H1 (cell line): ENCODE data around the gene RFX2. TPM values are rescaled to one million over a fixed set of nuclear protein-coding genes. Genes with fewer than 3 reads are reported as not detected.
"Not testable (repeated sequence)": the region's sequence is repeated elsewhere in the genome, so short reads cannot be mapped to it uniquely, and the experiment has no call there.

Source experiments
- CTCF ChIA-PET: fragments of 300-600 bp; sonication (Branson Sonifier 250); formaldehyde crosslinking; loops from one replicate; lab custom pipeline; 2021; ENCODE audit not compliant: partially characterized antibody; lab: Charles Lee
- POLR2A ChIA-PET: fragments of 300-600 bp; sonication (Branson Sonifier 250); formaldehyde crosslinking; loops from one replicate; lab custom pipeline; 2021; ENCODE audit warnings: inconsistent platforms; ENCODE audit not compliant: partially characterized antibody; lab: Charles Lee
- DNase-seq, 2 experiments: peaks; one replicate each; pipeline versions ENCODE4 v3.0.0 to v3.0.0-alpha.2; 2010 to 2022; ENCODE audit warnings: low spot score in 2 of 2, low read depth in 1 of 2, mixed read lengths in 1 of 2
- FAIRE-seq: peaks from 2 replicates; lab custom pipeline; 2011; peaks lifted over from hg19 to GRCh38; lab: Jason Lieb, UNC
- H2AFZ ChIP-seq: 2 replicates; pipeline ENCODE4 v1.8.1; 2012; ENCODE audit warnings: low read length, inconsistent platforms
- H2AK5ac ChIP-seq: 2 replicates; pipeline ENCODE4 v1.6.1; 2013; ENCODE audit warnings: low read depth, low read length
- H2BK120ac ChIP-seq: replicated peaks from 2 replicates; pipeline ENCODE3; 2013; ENCODE audit warnings: low read depth, low read length, inconsistent platforms
- H2BK12ac ChIP-seq: 2 replicates; pipeline ENCODE4 v1.6.1; 2013; ENCODE audit warnings: low read depth, low read length
- H2BK15ac ChIP-seq: 2 replicates; pipeline ENCODE4 v1.6.1; 2013; ENCODE audit warnings: low read length
- H2BK20ac ChIP-seq: 2 replicates; pipeline ENCODE4 v1.6.1; 2013; ENCODE audit warnings: low read length
- H2BK5ac ChIP-seq: 2 replicates; pipeline ENCODE4 v1.6.1; 2013; ENCODE audit warnings: low read depth, low read length
- H3K14ac ChIP-seq: 2 replicates; pipeline ENCODE4 v1.6.1; 2013; ENCODE audit warnings: inconsistent platforms; ENCODE audit not compliant: insufficient read length
- H3K18ac ChIP-seq: 2 replicates; pipeline ENCODE4 v1.6.1; 2013; ENCODE audit warnings: low read length; ENCODE audit errors: extremely low read depth
- H3K23ac ChIP-seq: 2 replicates; pipeline ENCODE4 v1.6.1; 2013; ENCODE audit warnings: inconsistent platforms; ENCODE audit not compliant: insufficient read length
- H3K23me2 ChIP-seq: 2 replicates; pipeline ENCODE4 v1.6.1; 2013; ENCODE audit warnings: low read depth, low read length
- H3K27ac ChIP-seq: 2 replicates; pipeline ENCODE4 v1.6.1; 2011; ENCODE audit warnings: low read depth, low read length, inconsistent platforms
- H3K27me3 ChIP-seq, 4 experiments: replicated peaks in 1 of 4; 1 replicate in 1 of 4; 2 replicates in 3 of 4; pipeline versions ENCODE4 v1.6.1 to v1.8.1; 2011 to 2013; ENCODE audit warnings: low read length in 3 of 4, mild to moderate bottlenecking in 3 of 4, inconsistent platforms in 2 of 4, mixed read lengths in 2 of 4, moderate library complexity in 1 of 4; ENCODE audit not compliant: control insufficient read depth in 3 of 4, insufficient read depth in 3 of 4; ENCODE audit errors: extremely low read depth in 1 of 4
- H3K36me3 ChIP-seq, 4 experiments: 2 replicates each; pipeline versions ENCODE4 v1.6.1 to v1.8.1; 2011 to 2013; ENCODE audit warnings: mild to moderate bottlenecking in 4 of 4, low read length in 3 of 4, moderate library complexity in 2 of 4, control low read depth in 1 of 4, inconsistent platforms in 1 of 4; ENCODE audit not compliant: insufficient read depth in 4 of 4, control insufficient read depth in 2 of 4
- H3K4ac ChIP-seq: replicated peaks from 2 replicates; pipeline ENCODE3; 2013; ENCODE audit warnings: low read length, low read depth, mixed read lengths, inconsistent platforms; ENCODE audit not compliant: insufficient read length
- H3K4me1 ChIP-seq, 4 experiments: replicated peaks in 1 of 4; 1 replicate in 1 of 4; 2 replicates in 3 of 4; pipeline versions ENCODE4 v1.6.1 to v1.8.1; 2011 to 2013; ENCODE audit warnings: low read length in 3 of 4, inconsistent platforms in 2 of 4, mixed read lengths in 1 of 4; ENCODE audit not compliant: insufficient read depth in 4 of 4, control insufficient read depth in 3 of 4
- H3K4me2 ChIP-seq, 2 experiments: 2 replicates each; pipeline versions ENCODE4 v1.6.1 to v1.8.1; 2011 to 2013; ENCODE audit warnings: low read depth in 2 of 2, low read length in 2 of 2, control low read depth in 1 of 2, inconsistent platforms in 1 of 2, mild to moderate bottlenecking in 1 of 2; ENCODE audit not compliant: insufficient read depth in 1 of 2
- H3K4me3 ChIP-seq, 4 experiments: fragments of 200-600, 300-600 bp in 1 of 4; sonication (generic), shearing (Covaris generic), sonication (Bioruptor Twin) in 1 of 4; 2 replicates each; pipeline versions ENCODE4 v1.5.1 to v1.8.1; 2011 to 2016; ENCODE audit warnings: low read length in 4 of 4, low read depth in 3 of 4, control low read depth in 2 of 4, inconsistent platforms in 2 of 4, mild to moderate bottlenecking in 2 of 4, mixed read lengths in 1 of 4, moderate library complexity in 1 of 4; ENCODE audit not compliant: insufficient read depth in 2 of 4; ENCODE audit errors: extremely low read depth in 1 of 4
- H3K56ac ChIP-seq: replicated peaks from 2 replicates; pipeline ENCODE3; 2013; ENCODE audit warnings: low read depth, mild to moderate bottlenecking, mixed read lengths, low read length, inconsistent platforms; ENCODE audit not compliant: insufficient read length
- H3K79me1 ChIP-seq: 2 replicates; pipeline ENCODE4 v1.6.1; 2013; ENCODE audit warnings: low read depth, low read length, control low read depth
- H3K79me2 ChIP-seq, 2 experiments: 2 replicates each; pipeline versions ENCODE4 v1.6.1 to v1.8.1; 2012 to 2013; ENCODE audit warnings: low read length in 2 of 2, mild to moderate bottlenecking in 2 of 2, inconsistent platforms in 1 of 2; ENCODE audit not compliant: insufficient read depth in 2 of 2, control insufficient read depth in 1 of 2
- H3K9ac ChIP-seq, 4 experiments: replicated peaks in 1 of 4; 1 replicate in 1 of 4; 2 replicates in 3 of 4; pipeline versions ENCODE4 v1.6.1 to v1.8.1; 2011 to 2013; ENCODE audit warnings: low read depth in 3 of 4, low read length in 3 of 4, control low read depth in 2 of 4, mild to moderate bottlenecking in 2 of 4, moderate library complexity in 2 of 4, inconsistent platforms in 1 of 4; ENCODE audit errors: extremely low read depth in 1 of 4
- H3K9me3 ChIP-seq, 2 experiments: 2 replicates each; pipeline versions ENCODE4 v1.6.1 to v1.8.1; 2012 to 2013; ENCODE audit warnings: mild to moderate bottlenecking in 2 of 2, moderate library complexity in 2 of 2, control low read depth in 1 of 2, inconsistent platforms in 1 of 2, low read depth in 1 of 2, low read length in 1 of 2, mixed read lengths in 1 of 2; ENCODE audit not compliant: insufficient read depth in 2 of 2
- H4K20me1 ChIP-seq, 2 experiments: replicated peaks in 1 of 2; 2 replicates each; pipeline versions ENCODE3 to v1.8.1; 2011 to 2013; ENCODE audit warnings: inconsistent platforms in 2 of 2, low read length in 2 of 2, mild to moderate bottlenecking in 1 of 2; ENCODE audit not compliant: insufficient read depth in 2 of 2, control insufficient read depth in 1 of 2
- H4K5ac ChIP-seq: 2 replicates; pipeline ENCODE4 v1.6.1; 2013; ENCODE audit warnings: low read length, low read depth, mixed read lengths, inconsistent platforms; ENCODE audit not compliant: insufficient read length
- H4K8ac ChIP-seq: 2 replicates; pipeline ENCODE4 v1.8.0; 2013; ENCODE audit warnings: mild to moderate bottlenecking, moderate library complexity, low read length, inconsistent platforms; ENCODE audit not compliant: insufficient read depth; ENCODE audit errors: extremely low read depth
- H4K91ac ChIP-seq: replicated peaks from 2 replicates; pipeline ENCODE3; 2013; ENCODE audit warnings: low read length, mixed read lengths, inconsistent platforms; ENCODE audit not compliant: insufficient read length
- SIX5 ChIP-seq: IDR thresholded peaks from 2 replicates; pipeline ENCODE4 v1.6.1; 2011; ENCODE audit warnings: mild to moderate bottlenecking, low read depth, low read length
- WGBS, 2 experiments: shearing (Covaris generic) in 1 of 2; methylation state at CpG; one replicate each; pipeline versions ENCODE4 v1.1.6 to v1.1.7; 2013 to 2015; ENCODE audit warnings: low lambda C conversion rate in 2 of 2, mixed read lengths in 2 of 2, inconsistent platforms in 1 of 2, low coverage in 1 of 2, missing lambda C conversion rate in 1 of 2; ENCODE audit not compliant: insufficient replicate concordance in 2 of 2, insufficient coverage in 1 of 2, insufficient read length in 1 of 2; ENCODE audit errors: extremely low coverage in 1 of 2, missing lambda C conversion rate in 1 of 2; 5-methylcytosine and 5-hydroxymethylcytosine counted together
- polyA plus RNA-seq, 7 experiments: library from polyadenylated mRNA; depleted of rRNA in 3 of 7; stranded (reverse) in 5 of 7; unstranded in 2 of 7; fragments of >200 nt in 5 of 7; fragments of 200-250 nt in 2 of 7; gene quantifications; 1 replicate in 5 of 7; 2 replicates in 1 of 7; 4 replicates in 1 of 7; pipeline versions ENCODE4 v1.2.1 to v1.2.3, GENCODE V29; 2011 to 2013; ENCODE audit warnings: missing spikeins in 2 of 7, mixed read lengths in 2 of 7
- total RNA-seq: library from RNA; stranded (reverse); fragmentation: NEBNext Ultra II Directional; extraction: Animal tissue kit (Norgen Biotek cat#: 25700); gene quantifications from 2 replicates; pipeline ENCODE4 v1.2.1, GENCODE V29; 2021

RFX2 gene
- total and polyA plus RNA-seq, 2 of the 8 experiments (the other 6 are each of a cell fraction or from before 2014, with no cell fraction given) = 4.8 to 5.3 TPM

GRCh38 chr19:6006896-6007295 is 103.4 kb downstream of the RFX2 start (continued):
- no peak for TF ChIP-seq SIX5
- TF ChIP-seq, all 59 proteins: peak for 0

GRCh38 chr19:6006070-6006446 is 104.2 kb downstream of the RFX2 start:
- H3K18ac ChIP-seq, POLR2A ChIA-PET, H4K20me1 ChIP-seq, H3K79me2 ChIP-seq, H3K4me1 ChIP-seq, H3K79me1 ChIP-seq, H4K8ac ChIP-seq, H4K5ac ChIP-seq, H2BK15ac ChIP-seq, H3K4me2 ChIP-seq, H4K91ac ChIP-seq, H3K4me3 ChIP-seq, H3K23ac ChIP-seq, H3K27ac ChIP-seq, H3K36me3 ChIP-seq, H2BK20ac ChIP-seq, H3K23me2 ChIP-seq, H2BK120ac ChIP-seq, H2AFZ ChIP-seq, H3K9ac ChIP-seq, H2AK5ac ChIP-seq, H3K4ac ChIP-seq, H2BK12ac ChIP-seq, H3K14ac ChIP-seq, FAIRE-seq, H3K56ac ChIP-seq, H3K9me3 ChIP-seq, H3K27me3 ChIP-seq, H2BK5ac ChIP-seq, DNase-seq: not testable (repeated sequence)
- CTCF ChIA-PET = interaction anchor here (0.8 to 6.7 kb wide), 5 partner anchors 11 to 202 kb away, joined by 4 to 44 read pairs (median 31); no protein-coding TSS in a partner anchor
- 93% methylated on average over 7 of the region's 7 CpGs; no CpG with 5 or more reads in 1 of the 2 experiments for WGBS, 2 experiments
